Activated naive CD4-positive, alpha-beta T cell treated with anti-CD3 and anti-CD28 coated beads, Interleukin-2, amount 50 U/mL, for 72 hours (primary cell): ENCODE measurements around the gene PLP1. TPM values are rescaled to one million over a fixed set of nuclear protein-coding genes. Genes with fewer than 3 reads are reported as not detected.
"Not testable (repeated sequence)": the region's sequence is repeated elsewhere in the genome, so short reads cannot be mapped to it uniquely, and the experiment has no call there.

Experiments
- ATAC-seq, 2 donors: fragments of 150-1000 bp; cut with Tn5 transposase; 2 replicates each; pipeline ENCODE4 v1.10.0; 2021; ENCODE audit warnings: mild to moderate bottlenecking in 2 of 2, moderate library complexity in 2 of 2
- DNase-seq, 2 donors: peaks; one replicate each; pipeline ENCODE4 v3.0.0; 2021 to 2022; ENCODE audit warnings: low spot score in 2 of 2
- H3K27ac Mint-ChIP-seq, 2 donors: one replicate each; pipeline ENCODE4 v1.8.0; 2022; ENCODE audit warnings: mild to moderate bottlenecking in 2 of 2, mixed read lengths in 2 of 2
- H3K36me3 Mint-ChIP-seq, 2 donors: one replicate each; pipeline ENCODE4 v1.8.0; 2022; ENCODE audit warnings: mixed read lengths in 2 of 2
- H3K9me3 Mint-ChIP-seq, 2 donors: one replicate each; pipeline ENCODE4 v1.8.0; 2022; ENCODE audit warnings: mixed read lengths in 2 of 2
- total RNA-seq, 2 donors: library from RNA; stranded (reverse); gene quantifications; one replicate each; pipeline ENCODE4 v1.2.3, GENCODE V29; 2022

PLP1 gene
- total RNA-seq, 2 donors from 2014 or later = not detected

- Mint-ChIP-seq H3K9me3 (no peaks in the 10 kb centered on the region), H3K36me3 (no peaks in the 10 kb centered on the region), H3K27ac (no peak overlapping the region)
- no peak for DNase-seq
- ATAC-seq = no peak
These were observed 29.2 kb downstream of the PLP1 start for GRCh38 chrX:103805860-103806259.

DNA sequence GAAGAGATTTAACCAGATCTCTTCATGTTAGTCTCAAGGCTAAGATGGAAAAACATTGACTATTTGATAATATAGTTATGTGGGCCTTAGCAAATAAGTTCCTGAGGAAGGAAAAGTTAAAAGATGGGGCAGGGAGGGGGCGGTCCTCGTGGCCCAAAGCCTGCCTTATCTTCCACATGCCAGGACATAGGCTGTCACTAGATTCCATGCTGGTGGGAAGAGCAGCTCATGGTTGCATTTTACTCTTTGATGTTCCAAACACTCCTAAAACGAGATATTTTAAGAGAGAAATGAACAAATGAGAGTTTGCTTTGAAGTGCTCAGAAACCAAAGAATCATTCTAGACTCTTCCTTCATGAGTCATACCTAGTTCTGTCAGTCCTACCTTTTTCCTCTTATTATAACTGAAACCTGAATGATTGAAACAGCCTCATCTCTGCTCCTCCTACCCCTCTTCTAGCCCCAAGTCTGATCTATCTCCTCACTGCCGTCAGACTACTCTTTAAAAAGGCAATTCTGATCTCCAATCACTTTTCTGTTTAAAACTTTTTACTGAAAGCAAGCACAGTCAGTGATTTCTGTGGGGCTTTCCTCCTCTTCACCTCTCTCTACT lies 30.3 kb downstream of the PLP1 start:
- ATAC-seq (peak; percentile 82 to 99), DNase-seq (peak in 1 of 2 donors; percentile 2)
- H3K36me3 Mint-ChIP-seq = no peaks in the 10 kb centered on the region

DNA sequence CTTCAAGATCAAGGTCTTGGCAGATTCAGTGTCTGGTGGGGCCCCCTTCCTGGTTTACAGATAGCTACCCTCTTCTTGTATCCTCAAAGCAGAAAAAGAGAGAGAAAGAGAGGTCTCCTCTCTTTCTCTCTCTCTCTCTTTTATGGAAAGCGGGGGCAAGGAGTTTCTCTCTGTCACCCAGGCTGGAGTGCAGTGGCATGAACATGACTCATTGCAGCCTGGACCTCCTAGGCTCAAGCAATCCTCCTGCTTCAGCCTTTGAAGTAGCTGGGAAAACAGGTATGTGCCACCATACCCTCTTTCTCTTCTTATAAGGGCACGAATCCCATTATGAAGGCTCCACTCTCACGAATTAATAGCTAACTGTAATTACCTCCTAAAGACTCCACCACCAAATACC lies 35.2 kb downstream of the PLP1 start:
- Mint-ChIP-seq H3K36me3 (no peaks in the 10 kb centered on the region), H3K27ac (no peak overlapping the region), H3K9me3 (no peaks in the 10 kb centered on the region)
- DNase-seq = no peak
- ATAC-seq = no peak

More for the DNA sequence above, 30.3 kb downstream of the PLP1 start:
- no peaks in the 10 kb centered on the region for H3K9me3 Mint-ChIP-seq
- H3K27ac Mint-ChIP-seq = no peak overlapping the region

- H3K36me3 Mint-ChIP-seq, H3K9me3 Mint-ChIP-seq, DNase-seq, H3K27ac Mint-ChIP-seq, ATAC-seq: not testable (repeated sequence)
These were observed 40.5 kb downstream of the PLP1 start for GRCh38 chrX:103817101-103817500.

DNA sequence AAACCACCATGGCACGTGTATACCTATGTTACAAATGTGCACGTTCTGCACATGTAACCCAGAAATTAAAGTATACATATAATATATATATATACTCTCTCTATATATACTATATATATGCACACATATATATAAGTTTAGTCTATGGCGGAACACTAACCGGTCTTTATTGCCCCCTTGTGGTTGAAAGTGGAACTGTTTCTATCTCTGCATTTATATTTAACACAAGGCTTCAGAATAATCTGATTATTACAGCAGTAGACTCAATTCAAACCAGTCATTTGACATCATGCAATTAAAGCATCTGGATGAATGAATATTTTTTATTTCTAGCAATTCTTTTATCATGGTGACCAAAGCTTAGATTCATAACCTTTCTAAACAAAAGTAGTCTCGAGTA lies 40.9 kb downstream of the PLP1 start:
- Mint-ChIP-seq H3K9me3 (no peaks in the 10 kb centered on the region), H3K36me3 (no peaks in the 10 kb centered on the region), H3K27ac (no peak overlapping the region)
- DNase-seq = peak in 1 of 2 donors; percentile 53
- peak; percentile 45 to 58 for ATAC-seq

GRCh38 chrX:103818842-103819619 lies 42.4 kb downstream of the PLP1 start:
- Mint-ChIP-seq H3K36me3 (no peaks in the 10 kb centered on the region), H3K27ac (no peak overlapping the region), H3K9me3 (no peaks in the 10 kb centered on the region)
- ATAC-seq (peak in 1 of 2 donors; percentile 38), DNase-seq (no peak)

DNA sequence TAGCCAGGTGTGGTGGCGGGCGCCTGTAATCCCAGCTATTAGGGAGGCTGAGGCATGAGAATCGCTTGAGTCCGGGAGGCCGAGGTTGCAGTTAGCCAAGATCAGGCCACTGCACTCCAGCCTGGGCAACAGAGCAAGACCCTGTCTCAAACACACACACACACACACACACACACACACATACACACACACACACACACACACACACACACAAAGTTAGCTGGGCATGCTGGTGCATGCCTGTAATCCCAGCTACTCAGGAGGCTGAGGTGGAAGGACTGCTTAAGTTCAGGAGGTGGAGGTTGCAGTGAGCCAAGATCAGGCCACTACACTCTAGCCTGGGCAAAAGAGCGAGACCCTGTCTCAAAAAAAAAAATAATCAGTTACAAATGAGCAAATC lies 44.2 kb downstream of the PLP1 start:
- ATAC-seq, H3K36me3 Mint-ChIP-seq, H3K9me3 Mint-ChIP-seq, H3K27ac Mint-ChIP-seq, DNase-seq: not testable (repeated sequence)

DNA sequence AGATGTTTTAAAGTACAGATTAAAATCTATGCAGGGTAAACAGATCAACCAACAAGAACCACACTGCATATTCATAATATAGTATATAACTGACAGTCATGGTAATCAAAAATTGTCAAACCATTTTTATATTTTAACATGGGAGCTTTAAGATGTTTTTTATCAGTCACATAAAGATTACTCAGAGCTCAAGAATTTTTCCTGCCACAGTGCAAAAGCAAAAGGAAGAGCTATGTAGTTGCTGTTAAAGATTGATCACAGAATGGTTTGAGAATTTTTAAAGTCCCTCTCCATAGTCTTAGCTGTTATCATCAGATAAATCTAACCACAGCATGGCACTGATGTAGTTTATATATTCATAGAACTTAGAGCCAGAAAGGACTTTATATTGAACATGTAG lies 47.0 kb downstream of the PLP1 start:
- Mint-ChIP-seq H3K9me3 (no peaks in the 10 kb centered on the region), H3K27ac (no peak overlapping the region), H3K36me3 (no peaks in the 10 kb centered on the region)
- ATAC-seq (no peak), DNase-seq (no peak)

DNA sequence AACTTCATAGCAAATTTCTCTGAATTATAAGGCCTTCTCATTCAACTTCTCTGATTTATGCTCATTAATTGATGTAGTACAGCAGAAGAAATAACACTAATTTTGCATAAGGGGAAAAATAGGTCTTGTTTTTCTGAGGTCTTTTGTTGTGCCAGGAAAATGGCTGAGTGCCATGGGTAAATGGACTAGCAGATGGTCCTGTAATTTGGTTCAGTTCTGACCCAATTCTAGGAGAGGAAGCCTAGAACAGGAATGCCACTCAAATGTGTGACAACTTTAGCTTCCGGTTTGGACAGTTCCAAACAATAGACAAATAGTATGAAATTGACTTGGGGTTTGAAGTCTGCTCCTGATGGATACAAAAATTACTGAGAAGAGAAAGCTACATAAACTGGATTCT lies 49.2 kb downstream of the PLP1 start:
- no peak for ATAC-seq
- H3K27ac Mint-ChIP-seq = no peak overlapping the region
- DNase-seq = no peak
- H3K36me3 Mint-ChIP-seq = no peaks in the 10 kb centered on the region
- no peaks in the 10 kb centered on the region for H3K9me3 Mint-ChIP-seq

DNA sequence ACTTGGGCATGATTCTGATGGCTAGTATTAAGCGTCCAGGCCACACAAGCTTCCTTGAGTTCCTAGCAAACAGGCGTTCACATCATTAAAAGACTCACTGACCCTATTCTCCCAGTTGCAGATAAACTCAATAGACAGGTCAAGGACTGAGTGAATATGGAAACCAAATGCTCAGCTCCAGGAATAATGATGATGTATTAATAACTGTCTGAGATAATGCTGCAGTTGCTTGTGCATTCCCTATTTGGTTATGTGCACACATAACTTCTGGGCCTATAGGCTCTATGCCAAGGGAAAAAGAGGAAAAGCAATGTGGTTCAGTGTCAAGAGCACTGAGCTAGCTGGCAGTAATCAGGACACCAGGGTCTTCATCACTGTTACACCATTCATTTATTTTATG lies 51.9 kb downstream of the PLP1 start:
- H3K36me3 Mint-ChIP-seq = peaks cover 0 to 4% of the 10 kb centered on the region in 2 donors
- no peak for ATAC-seq

DNA sequence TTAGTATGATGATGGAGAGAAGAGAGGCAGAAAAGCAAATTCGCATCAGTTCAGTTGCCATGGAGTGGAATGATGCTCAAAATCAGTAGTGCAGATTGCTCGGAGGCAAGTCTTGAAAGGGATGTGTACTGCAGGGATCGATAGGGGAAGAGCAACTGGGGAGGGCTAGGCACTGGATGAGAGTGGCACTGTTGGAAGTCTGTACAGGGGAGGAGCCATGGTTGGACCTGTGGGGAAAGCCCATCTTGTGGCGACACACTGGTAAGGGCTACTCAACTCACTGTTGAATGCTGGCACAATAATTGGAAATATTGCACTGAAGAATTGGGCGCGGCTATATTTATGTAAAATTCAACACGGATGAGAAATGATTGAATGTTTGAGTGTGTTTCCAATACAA lies 54.2 kb downstream of the PLP1 start:
- Mint-ChIP-seq H3K36me3 (peaks cover 0 to 4% of the 10 kb centered on the region in 2 donors), H3K9me3 (no peaks in the 10 kb centered on the region), H3K27ac (no peak overlapping the region)
- ATAC-seq (no peak), DNase-seq (no peak)

More for the DNA sequence above, 51.9 kb downstream of the PLP1 start:
- no peak overlapping the region for H3K27ac Mint-ChIP-seq
- DNase-seq = no peak
- H3K9me3 Mint-ChIP-seq = no peaks in the 10 kb centered on the region

DNA sequence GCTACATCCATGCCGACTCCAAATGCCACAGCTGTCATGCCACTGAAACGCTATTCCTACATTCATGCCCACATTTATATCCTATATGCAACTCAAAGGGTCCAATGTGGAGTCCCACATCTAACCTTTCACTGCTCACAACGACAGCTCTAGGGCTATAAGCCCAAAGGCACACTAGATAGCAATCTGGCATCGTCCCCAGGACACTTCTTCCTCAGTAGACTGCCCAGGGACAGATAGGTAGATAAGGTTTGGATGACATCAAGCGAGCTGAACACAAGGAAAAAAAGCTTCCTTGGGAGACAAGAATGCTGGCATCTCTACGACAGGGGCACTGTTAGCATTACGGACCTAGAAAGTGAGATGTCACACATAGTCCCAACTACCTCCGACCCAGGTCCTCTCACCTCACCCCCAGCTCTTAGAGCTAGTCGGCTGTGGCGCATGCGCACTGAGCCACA lies 54.7 kb downstream of the PLP1 start:
- ATAC-seq (peak in 1 of 2 donors; percentile 25), DNase-seq (no peak)
- Mint-ChIP-seq H3K27ac (peak overlapping the region in 1 of 2 donors; percentile 71), H3K9me3 (no peaks in the 10 kb centered on the region), H3K36me3 (peaks cover 0 to 4% of the 10 kb centered on the region in 2 donors)

GRCh38 chrX:103831803-103832544 lies 55.3 kb downstream of the PLP1 start, which contains the start of gene RAB9B:
Gene RAB9B, minus strand, starts transcription at chrX:103832257. Its CDS starts 6,473 bp downstream, at chrX:103825784.
- ATAC-seq (peak; percentile 95 to 97), DNase-seq (peak; percentile 54 to 65)
- Mint-ChIP-seq H3K9me3 (no peaks in the 10 kb centered on the region), H3K36me3 (peaks cover 0 to 4% of the 10 kb centered on the region in 2 donors), H3K27ac (peak within 1 kb of the TSS; percentile 71 to 79)

GRCh38 chrX:103839404-103839803 lies 62.8 kb downstream of the PLP1 start:
- ATAC-seq = peak; percentile 91 to 94
- no peak for DNase-seq
- H3K27ac Mint-ChIP-seq = peak overlapping the region; percentile 62 to 70
- peaks cover 0 to 9% of the 10 kb centered on the region in 2 donors for H3K9me3 Mint-ChIP-seq
- H3K36me3 Mint-ChIP-seq = peaks cover 0 to 12% of the 10 kb centered on the region in 2 donors
